Activated CD8-positive, alpha-beta T cell treated with anti-CD3 and anti-CD28 coated beads for 36 hours (primary cell): Measurements from ENCODE around the gene PBX3. TPM values are rescaled to one million over a fixed set of nuclear protein-coding genes. Genes with fewer than 3 reads are reported as not detected.
A peak's percentile ranks its signal among the peaks of the same experiment; 100 is the strongest.

Source experiments
- ATAC-seq: fragments of 200-7000 bp; cut with Tn5 transposase; one replicate; pipeline ENCODE4 v1.10.0; 2021; ENCODE audit warnings: mild to moderate bottlenecking, moderate library complexity
- CTCF ChIA-PET: fragments of 350-600 bp; sonication (Branson Sonifier 250); formaldehyde crosslinking; loops from one replicate; lab custom pipeline; 2021; ENCODE audit warnings: antibody characterized with exemption; lab: Charles Lee
- POLR2A ChIA-PET: fragments of 350-600 bp; sonication (Branson Sonifier 250); formaldehyde crosslinking; loops from one replicate; lab custom pipeline; 2021; ENCODE audit warnings: antibody characterized with exemption; lab: Charles Lee
- DNase-seq: peaks from one replicate; pipeline ENCODE4 v3.0.0-alpha.2; 2020
- H3K27ac Mint-ChIP-seq: one replicate; pipeline ENCODE4 v1.8.0; 2021; ENCODE audit warnings: mild to moderate bottlenecking, mixed read lengths
- H3K27me3 Mint-ChIP-seq: one replicate; pipeline ENCODE4 v1.8.0; 2021; ENCODE audit warnings: mixed read lengths
- H3K36me3 Mint-ChIP-seq: one replicate; pipeline ENCODE4 v1.8.0; 2021; ENCODE audit warnings: low read depth, mixed read lengths
- H3K4me1 Mint-ChIP-seq: one replicate; pipeline ENCODE4 v1.8.0; 2021; ENCODE audit warnings: low read depth, mixed read lengths
- H3K4me3 Mint-ChIP-seq: one replicate; pipeline ENCODE4 v1.8.0; 2021; ENCODE audit warnings: mild to moderate bottlenecking, moderate library complexity, mixed read lengths
- H3K9me3 Mint-ChIP-seq: one replicate; pipeline ENCODE4 v1.8.0; 2021; ENCODE audit warnings: mixed read lengths
- intact Hi-C: fragments of 100-400 bp; cut with micrococcal nuclease; formaldehyde crosslinking; loops from one replicate; pipeline ENCODE4 v1.10.0; 2022
- total RNA-seq, 2 experiments: library from RNA; stranded (reverse); gene quantifications; one replicate each; pipeline ENCODE4 v1.2.3, GENCODE V29; 2021
- TF ChIP-seq, protein P1 (sequence below): fragments of 200-600 bp; IDR thresholded peaks from one replicate; pipeline ENCODE4 v1.8.0; 2022; ENCODE audit warnings: antibody characterized with exemption, mild to moderate bottlenecking

The PBX3 gene
- total RNA-seq, 2 experiments from 2014 or later: 11.5 to 14.1 TPM

- Mint-ChIP-seq H3K4me3 (no peak overlapping the region), H3K9me3 (no peaks in the 10 kb centered on the region), H3K27ac (no peak overlapping the region), H3K4me1 (peaks cover 19% of the 10 kb centered on the region), H3K27me3 (no peaks in the 10 kb centered on the region), H3K36me3 (peaks cover 7% of the 10 kb centered on the region)
- ChIA-PET POLR2A (no interaction called here), CTCF (interaction anchor here (1.2 kb wide), 1 partner anchor 133 kb away, joined by 4 read pairs; no protein-coding TSS in a partner anchor)
- DNase-seq: no peak
- TF ChIP-seq, protein P1, sequence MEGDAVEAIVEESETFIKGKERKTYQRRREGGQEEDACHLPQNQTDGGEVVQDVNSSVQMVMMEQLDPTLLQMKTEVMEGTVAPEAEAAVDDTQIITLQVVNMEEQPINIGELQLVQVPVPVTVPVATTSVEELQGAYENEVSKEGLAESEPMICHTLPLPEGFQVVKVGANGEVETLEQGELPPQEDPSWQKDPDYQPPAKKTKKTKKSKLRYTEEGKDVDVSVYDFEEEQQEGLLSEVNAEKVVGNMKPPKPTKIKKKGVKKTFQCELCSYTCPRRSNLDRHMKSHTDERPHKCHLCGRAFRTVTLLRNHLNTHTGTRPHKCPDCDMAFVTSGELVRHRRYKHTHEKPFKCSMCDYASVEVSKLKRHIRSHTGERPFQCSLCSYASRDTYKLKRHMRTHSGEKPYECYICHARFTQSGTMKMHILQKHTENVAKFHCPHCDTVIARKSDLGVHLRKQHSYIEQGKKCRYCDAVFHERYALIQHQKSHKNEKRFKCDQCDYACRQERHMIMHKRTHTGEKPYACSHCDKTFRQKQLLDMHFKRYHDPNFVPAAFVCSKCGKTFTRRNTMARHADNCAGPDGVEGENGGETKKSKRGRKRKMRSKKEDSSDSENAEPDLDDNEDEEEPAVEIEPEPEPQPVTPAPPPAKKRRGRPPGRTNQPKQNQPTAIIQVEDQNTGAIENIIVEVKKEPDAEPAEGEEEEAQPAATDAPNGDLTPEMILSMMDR: no peak
- no peak for ATAC-seq
- intact Hi-C loops: no loop called here
Measured at GRCh38 chr9:125756518-125756917, 9.3 kb downstream of the PBX3 start.

- H3K9me3 Mint-ChIP-seq: no peaks in the 10 kb centered on the region
- no peaks in the 10 kb centered on the region for H3K27me3 Mint-ChIP-seq
Measured at GRCh38 chr9:125757834-125758233, 10.7 kb downstream of the PBX3 start.

DNA sequence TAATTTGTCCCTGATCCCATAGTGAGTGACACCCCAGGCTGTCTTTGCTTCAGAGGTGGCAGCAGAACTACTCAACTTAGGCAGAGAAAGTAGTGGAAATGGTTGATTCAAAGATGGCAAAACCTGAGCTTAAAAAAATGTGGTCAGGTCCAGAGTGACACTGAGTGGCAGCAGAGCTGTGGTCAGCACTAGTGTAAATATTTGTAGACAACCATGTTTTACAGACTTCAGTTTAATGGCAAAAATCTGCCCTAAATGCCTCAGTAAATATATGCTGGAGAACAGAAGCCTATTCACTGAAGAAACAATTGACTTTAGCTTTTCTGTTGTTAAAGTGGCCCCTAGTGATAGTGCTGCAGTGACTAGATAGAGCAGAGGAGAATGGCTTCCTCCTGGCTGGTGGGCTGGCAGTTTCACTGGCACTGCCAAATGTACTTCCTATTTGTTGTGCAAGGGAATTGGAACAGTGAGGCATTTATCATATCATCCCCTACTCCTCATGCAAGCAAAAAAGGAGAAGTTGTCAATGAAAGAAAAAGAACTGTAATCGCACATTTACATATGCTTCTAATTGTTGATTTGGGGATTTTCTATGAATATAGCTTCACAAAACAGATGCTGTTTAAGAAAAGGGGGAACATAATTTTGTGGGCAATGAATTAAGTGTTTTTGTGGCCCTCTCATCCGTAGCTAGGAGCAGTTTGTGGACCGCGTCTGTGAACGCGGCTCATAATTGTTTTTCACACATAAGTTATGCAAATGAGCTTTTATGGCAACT is 12.0 kb downstream of the PBX3 start:
- ATAC-seq (no peak), DNase-seq (no peak)
- Mint-ChIP-seq H3K27ac (no peak overlapping the region), H3K36me3 (peaks cover 2% of the 10 kb centered on the region), H3K9me3 (no peaks in the 10 kb centered on the region), H3K4me1 (peaks cover 20% of the 10 kb centered on the region), H3K4me3 (peak overlapping the region; percentile 26), H3K27me3 (no peaks in the 10 kb centered on the region)
- intact Hi-C loops: no loop called here
- ChIA-PET POLR2A (interaction anchor here (1.0 kb wide), 1 partner anchor 127 kb away, joined by 3 read pairs; no protein-coding TSS in a partner anchor), CTCF (interaction anchor here (0.9 to 1.1 kb wide), 3 partner anchors 8 to 190 kb away, joined by 3 to 4 read pairs (median 3); no protein-coding TSS in a partner anchor)
- TF ChIP-seq, protein P1: no peak

More at GRCh38 chr9:125757834-125758233, 10.7 kb downstream of the PBX3 start:
- no peak overlapping the region for H3K27ac Mint-ChIP-seq
- DNase-seq (no peak), ATAC-seq (no peak)
- ChIA-PET POLR2A (no interaction called here), CTCF (no interaction called here)
- TF ChIP-seq, protein P1: no peak
- H3K4me3 Mint-ChIP-seq: no peak overlapping the region
- peaks cover 19% of the 10 kb centered on the region for H3K4me1 Mint-ChIP-seq
- peaks cover 2% of the 10 kb centered on the region for H3K36me3 Mint-ChIP-seq
- intact Hi-C loops: no loop called here

DNA sequence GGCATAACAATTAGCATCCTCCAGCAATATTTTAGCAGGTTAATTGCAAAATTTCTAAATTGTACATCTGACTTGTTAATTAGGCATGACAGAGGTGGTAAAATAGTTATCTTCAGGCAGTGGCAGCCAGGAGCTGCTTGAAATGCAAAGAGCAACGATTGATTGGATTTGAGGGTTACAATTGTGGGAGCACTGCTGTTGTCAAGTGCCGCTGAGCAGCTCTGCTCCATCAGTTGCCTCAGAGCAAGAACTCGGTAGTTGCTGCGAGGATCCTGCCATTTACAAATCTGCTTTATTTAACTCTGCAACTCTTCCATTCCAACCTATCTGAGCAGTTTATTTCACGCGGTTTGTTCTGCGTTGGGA is 12.6 kb downstream of the PBX3 start:
- H3K4me3 Mint-ChIP-seq: peak overlapping the region; percentile 26
- intact Hi-C loops: no loop called here
- ChIA-PET CTCF (interaction anchor here (0.9 kb wide), 2 partner anchors 9 to 190 kb away, joined by 3 to 4 read pairs; no protein-coding TSS in a partner anchor), POLR2A (no interaction called here)
- H3K36me3 Mint-ChIP-seq: peaks cover 2% of the 10 kb centered on the region
- no peaks in the 10 kb centered on the region for H3K9me3 Mint-ChIP-seq
- H3K4me1 Mint-ChIP-seq: peaks cover 20% of the 10 kb centered on the region
- ATAC-seq (no peak), DNase-seq (no peak)
- no peak overlapping the region for H3K27ac Mint-ChIP-seq
- no peaks in the 10 kb centered on the region for H3K27me3 Mint-ChIP-seq
- TF ChIP-seq, protein P1: no peak

DNA sequence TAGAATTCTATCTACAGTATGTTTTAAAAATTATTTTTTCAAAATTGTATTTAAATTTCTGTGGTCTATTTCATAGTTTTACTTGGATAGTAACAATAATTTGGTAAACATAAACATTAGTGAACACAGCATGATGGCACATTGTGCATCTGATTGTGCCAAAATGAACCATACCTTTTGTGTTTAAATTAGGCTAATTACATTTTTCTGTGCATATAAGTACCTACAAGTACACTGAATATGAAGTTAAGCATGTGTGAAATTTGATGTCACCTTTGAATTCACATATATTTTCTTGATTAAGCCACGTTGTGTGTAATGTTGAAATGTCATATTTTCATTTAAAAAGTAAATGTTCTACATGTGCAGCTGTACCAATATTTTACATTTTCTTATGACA is 13.4 kb downstream of the PBX3 start:
- H3K27ac Mint-ChIP-seq: no peak overlapping the region
- ATAC-seq (no peak), DNase-seq (no peak)
- ChIA-PET CTCF (interaction anchor here (1.2 kb wide), 1 partner anchor 10 kb away, joined by 3 read pairs; no protein-coding TSS in a partner anchor), POLR2A (no interaction called here)
- H3K27me3 Mint-ChIP-seq: no peaks in the 10 kb centered on the region
- no peaks in the 10 kb centered on the region for H3K9me3 Mint-ChIP-seq
- peaks cover 20% of the 10 kb centered on the region for H3K4me1 Mint-ChIP-seq
- TF ChIP-seq, protein P1: no peak
- intact Hi-C loops: no loop called here
- no peak overlapping the region for H3K4me3 Mint-ChIP-seq
- peaks cover 2% of the 10 kb centered on the region for H3K36me3 Mint-ChIP-seq
